Dermis blood vessel endothelial cell (primary cell): Measurements from ENCODE around the gene KIAA0825. TPM values are rescaled to one million over a fixed set of nuclear protein-coding genes. Genes with fewer than 3 reads are reported as not detected.

Source experiments
- DNase-seq: peaks from one replicate; pipeline ENCODE4 v3.0.0; 2010
- total RNA-seq: library from RNA; depleted of rRNA; stranded (reverse); fragments of >200 nt; gene quantifications from 2 replicates; pipeline ENCODE4 v1.2.3, GENCODE V29; 2014

KIAA0825 gene
- total RNA-seq, 1 donor from 2014 or later = 1.9 TPM

GRCh38 chr5:94288937-94289336 lies 329.5 kb downstream of the KIAA0825 start:
- no peak for DNase-seq

GRCh38 chr5:94285984-94286383 lies 332.4 kb downstream of the KIAA0825 start:
- DNase-seq = no peak

DNA sequence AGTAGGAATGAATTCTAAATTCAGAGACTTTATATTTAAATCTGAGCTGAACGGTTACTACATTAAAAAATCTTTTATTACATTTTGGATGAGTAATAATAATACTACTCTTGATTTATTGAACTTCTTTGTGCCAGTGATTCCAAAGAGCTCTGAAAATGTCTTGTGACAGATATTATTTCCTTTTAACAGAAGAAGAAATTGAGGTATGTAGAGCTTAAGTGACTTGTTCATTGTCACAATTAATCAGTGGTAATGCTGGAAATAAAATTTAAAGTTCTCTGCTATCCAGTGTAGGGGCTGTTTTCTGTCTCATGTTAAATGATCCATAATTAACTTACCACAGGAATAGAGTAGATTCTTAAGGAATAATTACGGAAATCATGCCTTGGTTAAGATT lies 335.3 kb downstream of the KIAA0825 start:
- DNase-seq = no peak

DNA sequence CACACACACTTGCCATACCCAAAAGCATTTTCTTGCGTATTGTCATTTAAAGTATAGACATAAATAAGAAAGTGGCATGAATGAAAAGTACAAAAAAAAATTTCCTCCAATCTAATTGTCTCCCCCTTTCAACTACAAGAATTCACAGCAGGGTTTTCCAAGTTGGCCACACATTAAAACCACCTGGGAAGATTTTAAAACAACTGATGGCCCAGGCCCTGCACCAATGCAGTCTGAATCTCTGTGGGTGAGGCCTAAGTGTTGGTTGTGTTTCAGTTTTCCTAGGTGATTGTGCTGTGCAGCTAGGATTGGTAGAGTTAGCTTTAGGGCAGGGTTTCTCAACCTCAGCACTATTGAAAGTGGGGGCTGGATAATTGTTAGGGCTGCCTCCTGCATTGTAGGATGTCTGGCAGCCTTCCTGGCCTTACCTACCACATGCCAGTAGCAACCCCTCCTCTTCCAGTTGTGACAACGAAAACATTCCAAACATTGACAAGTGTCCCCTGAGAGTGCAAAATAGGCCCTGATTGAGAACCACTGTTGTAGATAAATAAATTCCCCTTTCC lies 337.1 kb downstream of the KIAA0825 start:
- DNase-seq = no peak

GRCh38 chr5:94276751-94277150 lies 341.7 kb downstream of the KIAA0825 start:
- no peak for DNase-seq

DNA sequence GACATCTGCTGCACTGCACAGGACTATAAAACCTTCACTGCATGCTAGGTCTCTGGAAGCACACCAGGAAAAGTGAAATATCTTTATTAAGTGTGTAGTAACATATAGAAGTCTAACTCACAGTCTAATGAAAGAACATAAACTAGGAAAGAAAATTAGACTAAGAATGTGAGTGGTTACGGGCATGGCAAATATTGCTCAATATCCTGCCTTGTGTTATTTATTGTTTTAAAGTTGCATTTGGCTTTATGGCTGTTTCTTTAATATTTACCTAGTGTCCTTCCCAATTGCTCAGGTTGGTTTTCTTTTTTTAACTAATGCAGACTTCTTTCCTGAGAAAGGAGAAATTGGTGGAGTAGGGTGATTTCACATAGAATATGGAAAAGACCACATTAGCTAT lies 342.4 kb downstream of the KIAA0825 start:
- DNase-seq = no peak

GRCh38 chr5:94274707-94275106 lies 343.7 kb downstream of the KIAA0825 start:
- no peak for DNase-seq

GRCh38 chr5:94268226-94268625 lies 350.2 kb downstream of the KIAA0825 start:
- no peak for DNase-seq

- DNase-seq = no peak
Measured at GRCh38 chr5:94267350-94267899, 351.0 kb downstream of the KIAA0825 start.

GRCh38 chr5:94266170-94266569 lies 352.2 kb downstream of the KIAA0825 start:
- no peak for DNase-seq

DNA sequence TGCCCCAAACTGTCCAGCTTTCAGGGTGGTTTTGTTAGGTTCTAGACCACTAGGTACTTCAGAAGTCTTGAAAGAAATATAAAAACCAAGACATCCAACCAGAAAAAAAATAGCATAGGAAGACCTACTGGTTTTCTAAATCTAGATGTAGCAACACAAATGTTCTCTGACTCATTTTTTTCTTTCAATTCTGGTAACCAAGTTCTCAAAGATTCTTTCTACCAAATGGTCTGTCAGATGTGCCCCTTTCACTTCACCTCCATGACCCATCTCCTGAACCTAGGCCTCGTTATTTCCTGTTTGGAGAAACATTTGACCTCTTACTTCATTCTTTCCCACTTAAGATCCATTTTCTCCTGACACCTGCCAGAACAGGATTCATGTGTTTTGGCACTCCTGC lies 355.3 kb downstream of the KIAA0825 start:
- no peak for DNase-seq

GRCh38 chr5:94260096-94260495 lies 358.3 kb downstream of the KIAA0825 start:
- no peak for DNase-seq

GRCh38 chr5:94254214-94254613 lies 364.2 kb downstream of the KIAA0825 start:
- no peak for DNase-seq

- DNase-seq = no peak
Measured at GRCh38 chr5:94250985-94251384, 367.4 kb downstream of the KIAA0825 start.

GRCh38 chr5:94249430-94249829 lies 369.0 kb downstream of the KIAA0825 start:
- no peak for DNase-seq

GRCh38 chr5:94248175-94248875 lies 370.1 kb downstream of the KIAA0825 start:
- no peak for DNase-seq

DNA sequence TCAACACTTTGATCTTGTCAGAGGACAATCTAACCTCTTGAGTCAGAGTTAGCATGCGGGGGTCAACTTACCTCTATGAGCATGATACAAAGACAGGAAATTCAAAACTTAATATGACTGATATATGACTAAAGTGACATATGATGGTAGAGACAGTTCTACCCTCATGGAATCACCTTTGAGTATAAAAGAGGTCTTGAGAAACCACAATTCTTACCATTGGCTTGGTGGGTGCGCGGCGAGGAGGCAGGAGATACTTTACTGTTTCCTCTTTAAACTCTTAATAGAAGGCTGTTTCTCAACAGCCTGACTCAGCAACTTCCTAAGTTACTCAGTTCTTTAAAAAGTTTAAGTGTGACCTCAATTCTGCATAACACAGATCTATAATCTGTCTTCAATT lies 372.8 kb downstream of the KIAA0825 start:
- DNase-seq = no peak

DNA sequence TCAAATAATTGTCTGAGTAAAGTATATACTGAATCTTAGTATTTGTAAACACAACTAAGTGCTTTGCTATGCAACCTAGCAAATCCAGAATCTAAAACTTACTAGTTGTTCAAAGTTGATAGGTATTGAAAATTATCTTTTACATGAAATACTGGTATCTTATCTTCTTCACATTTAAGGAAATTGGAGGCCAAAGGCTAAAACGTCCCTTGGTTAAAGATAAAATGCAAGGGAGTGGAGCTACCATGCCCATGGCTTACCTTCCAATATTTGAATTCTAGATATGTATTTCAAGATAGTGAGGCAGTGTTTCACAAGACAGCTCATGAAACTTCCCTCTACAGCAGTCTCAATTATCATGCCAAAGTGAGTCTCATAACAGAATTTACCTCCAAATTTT lies 373.5 kb downstream of the KIAA0825 start:
- DNase-seq = no peak

- no peak for DNase-seq
Measured at GRCh38 chr5:94243612-94244011, 374.8 kb downstream of the KIAA0825 start.

GRCh38 chr5:94240993-94241651 lies 377.3 kb downstream of the KIAA0825 start:
- no peak for DNase-seq

GRCh38 chr5:94240596-94240992 lies 377.8 kb downstream of the KIAA0825 start:
- no peak for DNase-seq

DNA sequence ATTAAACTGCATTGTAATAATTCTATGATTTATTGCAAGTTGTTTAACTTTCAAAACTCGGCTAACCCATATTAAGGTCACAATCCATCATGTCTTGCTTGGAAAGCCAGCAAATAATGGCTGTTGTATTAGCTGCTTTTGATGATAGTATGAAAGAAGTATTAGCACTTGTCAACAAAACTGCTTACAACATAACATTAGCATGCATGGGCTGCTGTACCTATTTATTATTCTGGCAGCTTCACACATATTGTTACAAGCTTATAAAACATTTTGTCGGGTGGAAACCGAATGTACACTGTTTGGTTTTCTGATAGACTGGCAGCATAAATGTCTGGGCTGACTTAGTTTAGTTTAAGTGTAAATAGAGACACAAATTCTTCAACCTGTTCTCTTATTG lies 378.3 kb downstream of the KIAA0825 start:
- no peak for DNase-seq

DNA sequence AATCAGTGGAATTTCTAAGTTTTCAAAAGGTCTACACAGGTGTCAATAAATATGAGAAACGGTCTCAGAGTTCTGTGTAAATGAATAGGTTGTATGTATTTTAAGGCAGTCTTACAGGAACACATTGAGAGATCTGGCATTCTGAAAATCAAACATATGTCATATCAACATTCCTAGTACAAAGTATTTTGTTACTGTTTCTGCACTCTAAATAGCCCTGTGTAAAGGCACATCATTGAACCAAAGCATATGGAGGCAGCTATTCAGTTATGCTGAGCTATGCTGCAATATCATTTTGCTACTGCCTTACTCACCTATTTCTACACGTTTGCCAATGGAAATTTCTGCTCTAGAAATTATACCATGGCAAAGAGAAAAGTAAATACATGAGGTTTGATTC lies 379.1 kb downstream of the KIAA0825 start:
- no peak for DNase-seq

GRCh38 chr5:94234987-94235386 lies 383.4 kb downstream of the KIAA0825 start:
- DNase-seq = no peak
